HL-60/S4 treated with retinoic acid at 250 ng/mL for 4 days and 3 days (cell line): ENCODE measurements around the gene CHST3.

Source experiments
- in situ Hi-C: fragments of 300-500 bp; cut with MboI; formaldehyde crosslinking; loops from 2 replicates; pipeline ENCODE4 v1.7.0; 2022; ENCODE audit warnings: low sequenced_read_pairs

CHST3 gene

GRCh38 chr10:72008096-72008981 lies 44.1 kb downstream of the CHST3 start:
- in situ Hi-C loops = no loop called here

- in situ Hi-C loops = no loop called here
Observed at GRCh38 chr10:72009051-72009424, 44.8 kb downstream of the CHST3 start.

GRCh38 chr10:72009425-72010081 lies 45.4 kb downstream of the CHST3 start:
- in situ Hi-C loops = no loop called here

GRCh38 chr10:72010234-72010973 lies 46.2 kb downstream of the CHST3 start:
- in situ Hi-C loops = no loop called here

GRCh38 chr10:72011016-72011415 lies 46.8 kb downstream of the CHST3 start:
- in situ Hi-C loops = no loop called here

DNA sequence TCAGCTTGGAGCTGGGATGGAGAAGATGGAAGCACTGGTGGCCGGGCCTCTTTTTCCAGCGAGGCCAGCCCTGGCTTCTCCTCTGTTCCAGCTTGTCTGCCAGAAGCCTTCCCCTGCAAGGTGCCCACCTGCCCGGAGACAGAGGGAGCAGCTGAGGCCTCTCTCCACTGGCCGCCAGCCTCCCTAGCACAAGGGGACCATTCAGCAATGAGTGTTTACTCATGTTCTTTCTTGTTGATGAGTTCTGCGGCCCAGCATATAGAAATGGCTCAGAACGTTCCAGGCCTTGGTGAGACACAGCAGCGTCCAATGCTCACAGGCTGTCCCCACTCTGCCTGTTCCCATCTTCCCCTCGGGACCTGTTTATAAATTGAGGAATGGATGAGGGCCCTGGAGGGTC lies 47.3 kb downstream of the CHST3 start:
- in situ Hi-C loops = no loop called here

- in situ Hi-C loops = no loop called here
Observed at GRCh38 chr10:72011976-72012512, 47.8 kb downstream of the CHST3 start.

DNA sequence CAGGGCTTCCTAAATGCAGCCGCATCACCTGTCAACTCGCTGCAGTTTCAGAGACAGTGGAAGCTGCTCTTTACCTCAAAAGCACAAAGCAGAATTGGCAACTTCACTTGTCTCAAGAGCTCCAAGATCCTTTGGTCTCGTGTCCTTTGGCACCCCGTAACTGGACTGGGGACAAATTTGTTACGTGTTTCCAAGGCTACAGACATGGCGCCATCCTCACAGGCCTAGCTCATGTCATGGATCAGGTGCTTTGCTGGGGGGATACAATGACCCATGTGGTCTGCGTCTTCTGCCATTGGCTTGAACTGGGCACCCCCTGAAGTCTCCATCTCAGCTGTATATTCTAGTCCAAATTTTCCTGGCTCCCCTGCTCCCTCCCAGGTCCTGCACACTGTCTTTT lies 48.6 kb downstream of the CHST3 start:
- in situ Hi-C loops = no loop called here

DNA sequence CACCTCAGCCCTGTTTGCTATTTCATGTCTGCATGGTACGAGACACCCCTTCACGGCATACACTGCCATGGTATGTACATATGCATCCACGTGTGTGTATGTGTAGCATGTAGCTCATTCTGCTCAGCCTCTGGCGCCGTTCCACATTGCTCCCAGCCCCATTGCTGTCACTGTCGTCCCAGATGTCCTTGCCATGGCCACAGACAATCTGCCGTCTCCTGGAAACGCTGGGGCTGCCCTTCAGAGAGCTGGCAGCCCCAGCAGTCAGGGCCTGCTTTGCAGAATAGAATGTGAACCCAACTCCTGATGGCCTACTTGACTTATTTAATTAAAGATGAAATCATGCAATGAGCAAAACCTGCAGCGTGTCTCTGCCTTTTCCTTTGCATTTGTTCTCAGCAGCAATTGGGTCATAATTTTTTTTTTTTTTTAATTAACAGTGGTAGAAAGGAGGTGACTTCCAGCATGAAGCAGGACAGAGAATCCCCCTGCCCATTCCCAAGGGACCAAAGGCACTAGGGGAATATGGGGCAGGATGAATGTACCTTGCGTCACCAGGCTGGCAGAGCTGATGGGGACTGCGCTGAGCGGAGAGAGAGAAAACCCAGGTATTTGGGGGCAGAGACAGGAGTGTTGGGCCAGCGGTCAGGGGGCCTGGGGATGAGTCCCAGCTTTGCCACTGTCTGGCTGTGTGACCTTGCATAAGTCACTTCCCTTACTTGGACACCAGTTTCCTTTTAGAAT lies 49.2 kb downstream of the CHST3 start:
- in situ Hi-C loops = no loop called here

GRCh38 chr10:72014197-72014596 lies 50.0 kb downstream of the CHST3 start:
- in situ Hi-C loops = no loop called here

GRCh38 chr10:72014785-72015480 lies 50.7 kb downstream of the CHST3 start:
- in situ Hi-C loops = no loop called here

DNA sequence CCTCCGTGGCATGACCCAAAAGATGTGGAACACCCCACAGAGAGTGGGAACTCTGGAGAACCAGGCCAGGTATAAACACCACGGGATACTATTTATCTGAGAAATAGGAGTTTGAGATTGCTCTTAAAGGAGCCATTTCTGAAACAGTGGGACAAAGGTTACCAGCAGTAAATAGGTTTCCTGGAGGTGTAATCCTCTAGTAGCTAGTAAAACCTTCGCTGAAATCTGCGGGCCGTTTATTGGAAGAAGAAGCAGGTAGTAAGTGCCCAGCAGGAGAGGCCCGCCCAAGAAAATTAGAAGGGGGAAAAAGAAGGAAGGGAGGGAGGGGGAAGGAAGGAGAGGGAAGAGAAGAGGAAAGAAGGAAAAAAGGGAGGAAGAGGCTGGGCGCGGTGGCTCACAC lies 51.6 kb downstream of the CHST3 start:
- in situ Hi-C loops = no loop called here

GRCh38 chr10:72016608-72017300 lies 52.6 kb downstream of the CHST3 start:
- in situ Hi-C loops = no loop called here

GRCh38 chr10:72019085-72019876 lies 55.1 kb downstream of the CHST3 start:
- in situ Hi-C loops = no loop called here

DNA sequence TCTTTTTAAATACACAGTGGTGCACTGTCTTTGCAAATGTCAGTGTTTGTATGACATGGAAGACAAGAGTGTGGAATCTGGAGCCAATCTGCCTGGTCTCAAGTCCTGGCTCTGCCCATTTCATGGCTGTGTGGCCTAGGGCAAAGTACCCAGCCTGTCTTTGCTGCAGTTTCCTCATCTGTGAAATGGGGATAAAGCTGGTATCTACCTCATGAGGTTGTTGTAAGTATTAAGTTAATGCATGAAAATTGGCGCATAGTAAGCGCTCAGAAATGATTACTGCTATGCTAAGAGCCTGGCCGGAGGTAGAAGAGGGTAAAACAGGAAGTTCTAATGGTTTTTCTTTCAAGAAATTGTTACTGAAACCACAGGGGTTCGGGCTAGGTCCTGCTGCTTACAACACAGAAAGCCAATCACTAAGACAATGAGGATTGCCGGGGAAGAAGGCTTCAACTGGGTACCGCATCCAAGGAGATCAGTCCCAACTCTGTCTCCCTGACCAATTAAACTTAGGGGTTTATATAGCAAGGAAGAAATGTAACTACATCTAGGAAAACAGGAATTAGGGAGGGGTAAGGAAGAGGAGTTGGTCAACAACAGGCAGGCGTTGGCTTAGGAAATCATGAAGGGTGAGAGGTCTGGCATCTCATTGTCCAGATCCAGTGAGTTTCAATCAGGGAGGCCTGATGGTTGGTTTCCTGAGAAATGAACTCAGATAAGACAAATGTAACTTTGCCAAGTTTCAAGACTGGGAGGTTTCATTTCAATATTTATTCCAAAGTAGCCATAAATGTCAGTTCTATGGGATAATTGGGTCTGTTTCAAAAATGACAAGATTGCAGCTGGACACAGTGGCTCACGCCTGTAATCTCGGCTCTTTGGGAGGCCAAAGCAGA lies 57.0 kb downstream of the CHST3 start:
- in situ Hi-C loops = no loop called here

DNA sequence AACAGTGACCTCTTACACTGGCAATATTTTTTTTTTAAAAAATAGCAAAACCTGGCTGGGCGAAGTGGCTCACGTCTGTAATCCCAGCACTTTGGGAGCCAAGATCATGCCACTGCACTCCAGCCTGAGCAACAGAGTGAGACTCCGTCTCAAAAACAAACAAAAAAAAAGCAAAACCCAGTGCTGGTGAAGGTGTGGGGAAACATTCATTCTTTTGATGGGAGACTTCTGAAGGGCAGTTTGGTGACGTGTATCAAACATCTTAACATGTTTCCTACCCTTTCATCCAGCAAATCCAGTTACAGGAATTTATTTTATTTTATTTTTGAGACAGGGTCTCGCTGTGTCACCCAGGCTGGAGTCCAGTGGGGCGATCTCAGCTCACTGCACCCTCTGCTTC lies 58.0 kb downstream of the CHST3 start:
- in situ Hi-C loops = no loop called here

- in situ Hi-C loops = no loop called here
Observed at GRCh38 chr10:72024596-72024995, 60.4 kb downstream of the CHST3 start.

DNA sequence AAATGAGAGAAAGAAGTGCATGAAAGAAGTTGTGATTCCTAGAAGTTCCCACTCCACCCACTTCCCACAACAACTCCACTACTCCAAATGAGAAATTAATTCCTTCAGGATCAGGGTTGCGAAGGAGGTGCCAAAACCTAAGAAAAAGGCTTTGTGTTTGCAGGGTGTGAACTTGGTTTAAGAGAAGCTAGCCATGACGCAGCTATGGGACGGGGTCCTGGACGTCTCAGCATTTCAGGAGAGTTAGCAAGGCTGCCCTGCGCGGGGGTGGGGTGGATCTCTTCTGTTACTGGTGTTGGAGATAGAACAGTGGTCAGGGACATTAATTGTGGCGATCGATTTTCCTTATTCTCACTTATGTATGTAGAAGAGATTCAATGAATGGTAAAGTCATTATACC lies 61.2 kb downstream of the CHST3 start:
- in situ Hi-C loops = no loop called here
